SK-N-SH (cell line): ENCODE data around the gene FDXACB1. TPM values are rescaled to one million over a fixed set of nuclear protein-coding genes. Genes with fewer than 3 reads are reported as not detected.

Source experiments
- CTCF ChIA-PET: fragments of 300-600, 350-600 bp; formaldehyde crosslinking; extraction: SDS; loops from one replicate; lab custom pipeline; 2021; lab: Yijun Ruan, JAX
- POLR2A ChIA-PET: fragments of 350-600 bp; sonication (Branson Sonifier 250); formaldehyde crosslinking; extraction: SDS; loops from one replicate; lab custom pipeline; 2020; ENCODE audit warnings: antibody characterized with exemption, inconsistent platforms; lab: Yijun Ruan, JAX
- DNase-seq: peaks from one replicate; pipeline ENCODE4 v3.0.0; 2012
- H2AFZ ChIP-seq: fragments of 200-600 bp; sonication (generic); 2 replicates; pipeline ENCODE4 v1.8.1; 2016; ENCODE audit warnings: antibody characterized with exemption, mild to moderate bottlenecking, low read depth
- H3F3A ChIP-seq: fragments of 200-600 bp; sonication (generic); replicated peaks from 2 replicates; pipeline ENCODE3; 2016; ENCODE audit warnings: antibody characterized with exemption, mild to moderate bottlenecking; ENCODE audit not compliant: insufficient read depth
- H3K27ac ChIP-seq, 2 experiments: fragments of 200-500 bp in 1 of 2; fragments of 200-600 bp in 1 of 2; sonication (Bioruptor generic) in 1 of 2; sonication (generic), shearing (Covaris generic) in 1 of 2; 2 replicates each; pipeline versions ENCODE4 v1.5.1 to v1.6.1; 2014 to 2016; ENCODE audit warnings: low read depth in 2 of 2, inconsistent platforms in 1 of 2, low read length in 1 of 2, mild to moderate bottlenecking in 1 of 2, mixed read lengths in 1 of 2
- H3K27me3 ChIP-seq: fragments of 200-600 bp; sonication (generic), shearing (Covaris generic); 2 replicates; pipeline ENCODE4 v1.6.1; 2016; ENCODE audit warnings: mixed run types; ENCODE audit not compliant: insufficient read depth
- H3K36me3 ChIP-seq, 2 experiments: fragments of 200-500 bp in 1 of 2; fragments of 200-600 bp in 1 of 2; sonication (Bioruptor generic) in 1 of 2; sonication (generic) in 1 of 2; replicated peaks in 1 of 2; 2 replicates each; pipeline versions ENCODE3 to v1.5.1; 2014 to 2016; ENCODE audit warnings: low read length in 1 of 2, mild to moderate bottlenecking in 1 of 2; ENCODE audit not compliant: insufficient read depth in 2 of 2, control insufficient read depth in 1 of 2
- H3K4me1 ChIP-seq, 2 experiments: fragments of 200-500 bp in 1 of 2; fragments of 200-600 bp in 1 of 2; sonication (Bioruptor generic) in 1 of 2; sonication (generic), shearing (Covaris generic) in 1 of 2; 2 replicates each; pipeline versions ENCODE4 v1.5.1 to v1.6.1; 2014 to 2016; ENCODE audit warnings: low read depth in 1 of 2, low read length in 1 of 2, mixed run types in 1 of 2; ENCODE audit not compliant: insufficient read depth in 2 of 2, control insufficient read depth in 1 of 2
- H3K4me2 ChIP-seq: fragments of 200-600 bp; sonication (generic), shearing (Covaris generic); 2 replicates; pipeline ENCODE4 v1.6.1; 2017; ENCODE audit warnings: mixed run types
- H3K4me3 ChIP-seq, 2 experiments: fragments of 200-500 bp in 1 of 2; fragments of 200-600 bp in 1 of 2; sonication (Bioruptor generic) in 1 of 2; sonication (generic), shearing (Covaris generic) in 1 of 2; 2 replicates each; pipeline versions ENCODE4 v1.5.1 to v1.8.1; 2014 to 2016; ENCODE audit warnings: low read depth in 2 of 2, inconsistent platforms in 1 of 2, low read length in 1 of 2, mild to moderate bottlenecking in 1 of 2, mixed read lengths in 1 of 2, moderate library complexity in 1 of 2
- H3K79me2 ChIP-seq: fragments of 200-600 bp; sonication (generic); 2 replicates; pipeline ENCODE4 v1.8.1; 2017; ENCODE audit warnings: mild to moderate bottlenecking; ENCODE audit not compliant: insufficient read depth
- H3K9ac ChIP-seq: fragments of 200-600 bp; sonication (generic); 2 replicates; pipeline ENCODE4 v1.6.1; 2017; ENCODE audit warnings: mixed run types
- H3K9me2 ChIP-seq: fragments of 200-600 bp; sonication (generic); 2 replicates; pipeline ENCODE4 v1.6.1; 2017; ENCODE audit warnings: mixed run types
- H3K9me3 ChIP-seq: fragments of 200-600 bp; sonication (generic); 2 replicates; pipeline ENCODE4 v1.6.1; 2017; ENCODE audit warnings: mixed run types, mild to moderate bottlenecking, moderate library complexity
- H4K20me1 ChIP-seq: fragments of 200-600 bp; sonication (generic); 2 replicates; pipeline ENCODE4 v1.6.1; 2017; ENCODE audit warnings: mild to moderate bottlenecking, mixed run types; ENCODE audit not compliant: insufficient read depth
- CHD2 ChIP-seq: fragments of 150-350 bp; IDR thresholded peaks from 2 replicates; pipeline ENCODE4 v1.6.1; 2018; ENCODE audit warnings: low read length; ENCODE audit not compliant: partially characterized antibody
- ELF1 ChIP-seq: IDR thresholded peaks from 2 replicates; pipeline ENCODE4 v1.4.0; 2012
- GABPA ChIP-seq: IDR thresholded peaks from 2 replicates; pipeline ENCODE4 v1.4.0; 2012; ENCODE audit warnings: low read depth, mild to moderate bottlenecking
- NRF1 ChIP-seq: IDR thresholded peaks from 2 replicates; pipeline ENCODE4 v1.6.1; 2012; ENCODE audit warnings: low read depth, mild to moderate bottlenecking, low read length
- PBX3 ChIP-seq: IDR thresholded peaks from 2 replicates; pipeline ENCODE4; 2012
- POLR2AphosphoS5 ChIP-seq: IDR thresholded peaks from 2 replicates; pipeline ENCODE4 v1.6.1; 2012; ENCODE audit warnings: low read depth, low read length
- RAD21 ChIP-seq: IDR thresholded peaks from 2 replicates; pipeline ENCODE4 v1.6.1; 2012; ENCODE audit warnings: mild to moderate bottlenecking, low read length
- TAF1 ChIP-seq: IDR thresholded peaks from 2 replicates; pipeline ENCODE4 v1.6.1; 2012; ENCODE audit warnings: low read depth, mild to moderate bottlenecking, low read length, moderate library complexity, borderline replicate concordance
- TCF12 ChIP-seq: IDR thresholded peaks from 2 replicates; pipeline ENCODE4 v1.4.0; 2012
- USF2 ChIP-seq: fragments of 150-350 bp; IDR thresholded peaks from 2 replicates; pipeline ENCODE4 v1.6.1; 2017; ENCODE audit warnings: antibody characterized with exemption, low read length, low read depth, borderline replicate concordance
- WGBS: methylation state at CpG from one replicate; pipeline ENCODE4 v1.1.6; 2017; ENCODE audit warnings: low lambda C conversion rate; 5-methylcytosine and 5-hydroxymethylcytosine counted together
- polyA plus RNA-seq, 3 experiments: library from polyadenylated mRNA; depleted of rRNA; stranded (reverse); fragments of >200 nt; gene quantifications; 2 replicates each; pipeline ENCODE4 v1.2.3, GENCODE V29; 2012

FDXACB1 gene
- polyA plus RNA-seq, 1 of the 3 experiments (the other 2 are of a cell fraction): 2.8 TPM

- TF ChIP-seq PBX3: no peak
- TF ChIP-seq USF2: no peak
These were observed 42.7 kb upstream of the FDXACB1 start (continued) for GRCh38 chr11:111921541-111922230.

GRCh38 chr11:111920908-111921307 lies 41.9 kb upstream of the FDXACB1 start:
- no peaks in the 10 kb centered on the region for H3K27me3 ChIP-seq
- no peak overlapping the region for H3K4me3 ChIP-seq
- no peaks in the 10 kb centered on the region for H3K9me2 ChIP-seq
- H3K4me1 ChIP-seq: peaks cover under 1 to 25% of the 10 kb centered on the region in 2 experiments
- DNase-seq: no peak
- H2AFZ ChIP-seq: no peak overlapping the region
- H4K20me1 ChIP-seq: no peaks in the 10 kb centered on the region
- CTCF ChIA-PET: no interaction called here
- no peak overlapping the region for H3K27ac ChIP-seq
- no peaks in the 10 kb centered on the region for H3K9me3 ChIP-seq
- H3K36me3 ChIP-seq: no peaks in the 10 kb centered on the region
- 78% methylated on average over 2 of the region's 2 CpGs for WGBS
- POLR2A ChIA-PET: no interaction called here
- H3K79me2 ChIP-seq: no peaks in the 10 kb centered on the region
- no peak overlapping the region for H3K4me2 ChIP-seq
- H3K9ac ChIP-seq: no peak overlapping the region
- H3F3A ChIP-seq: peaks cover 16% of the 10 kb centered on the region
- no peak for TF ChIP-seq CHD2
- no peak for TF ChIP-seq POLR2AphosphoS5
- no peak for TF ChIP-seq USF2
- no peak for TF ChIP-seq TAF1
- TF ChIP-seq, all 33 proteins: peak for 0

GRCh38 chr11:111918390-111919256 lies 39.7 kb upstream of the FDXACB1 start, which contains the start of gene C11orf52:
Gene C11orf52 (plus strand): TSS chr11:111918913. CDS start chr11:111918973, 60 bp downstream.
- TF ChIP-seq TAF1 (no peak), RAD21 (no peak), GABPA (no peak), ELF1 (no peak), TCF12 (no peak), NRF1 (no peak)
- DNase-seq: no peak
- CTCF ChIA-PET: interaction anchor here (1.1 to 1.4 kb wide), 2 partner anchors 13 to 17 kb away, joined by 3 read pairs; no protein-coding TSS in a partner anchor
- Histone ChIP-seq H3K4me2 (no peak within 1 kb of the TSS), H3K36me3 (no peaks in the 10 kb centered on the region), H3K4me3 (no peak within 1 kb of the TSS), H3K4me1 (peaks cover 0 to 20% of the 10 kb centered on the region in 2 experiments), H3K27ac (no peak within 1 kb of the TSS), H3K9me2 (no peaks in the 10 kb centered on the region), H4K20me1 (no peaks in the 10 kb centered on the region), H3K27me3 (no peaks in the 10 kb centered on the region), H3K79me2 (no peaks in the 10 kb centered on the region), H3K9ac (no peak within 1 kb of the TSS), H3K9me3 (no peaks in the 10 kb centered on the region), H3F3A (peaks cover 11% of the 10 kb centered on the region), H2AFZ (no peak within 1 kb of the TSS; the same call in 1 of the 2 replicates)
- 89% methylated on average over 19 of the region's 19 CpGs for WGBS
- POLR2A ChIA-PET: interaction anchor here (1.4 kb wide), 1 partner anchor 8 kb away, joined by 3 read pairs; no protein-coding TSS in a partner anchor
